Measurements from ENCODE around the gene PPP4R4.

PPP4R4 gene

DNA sequence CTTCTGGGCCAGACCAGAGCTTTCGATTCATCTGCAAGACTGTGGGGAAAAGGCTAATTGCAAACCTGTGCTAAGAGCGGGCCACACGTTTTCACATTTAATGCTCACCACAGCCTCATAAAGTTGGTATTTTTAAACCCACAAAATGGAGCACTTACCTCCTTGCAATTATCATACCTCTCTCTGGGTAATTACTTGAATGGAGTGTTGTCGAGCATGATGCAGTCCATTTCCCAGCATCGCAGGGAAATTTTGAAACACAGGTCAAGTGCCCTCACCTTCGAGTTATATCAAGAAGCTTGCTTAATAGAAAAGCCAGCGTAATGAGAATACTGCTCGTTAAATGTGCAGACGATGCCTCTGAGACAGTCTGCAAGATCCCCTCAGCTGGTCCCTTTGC is 35.9 kb upstream of the PPP4R4 start:
- TF ChIP-seq CTCF (IDR thresholded peaks at IDR 0.05; ENCODE audit: borderline replicate concordance, extremely low read depth, low read length, poor library complexity, severe bottlenecking) (no peak), EZH2 (IDR thresholded peaks at IDR 0.05; ENCODE audit: borderline replicate concordance, low read depth, low read length, severe bottlenecking) (no peak)
- H3K27me3 ChIP-seq (ENCODE audit: insufficient read depth, low read length, poor library complexity), result no peaks in the 10 kb centered on the region
- no peaks in the 10 kb centered on the region for H4K20me1 ChIP-seq (ENCODE audit: insufficient read depth, low read length)
- ATAC-seq (ENCODE audit: insufficient read depth, low read depth), result no peak
- no peak overlapping the region for H3K4me2 ChIP-seq (ENCODE audit: insufficient read depth, low read length)
- DNase-seq, result no peak
- no peak overlapping the region for H3K4me3 ChIP-seq (ENCODE audit: low read depth in 1 of 2, low read length in 2 of 2)
- no peaks in the 10 kb centered on the region; the same call in 1 of the 2 replicates for H3K4me1 ChIP-seq (ENCODE audit: insufficient read depth, low read length)
- H3K9me3 ChIP-seq (ENCODE audit: insufficient read depth, low read length, severe bottlenecking), result no peaks in the 10 kb centered on the region
- H3K27ac ChIP-seq (ENCODE audit: low read length), result no peak overlapping the region
- H3K9ac ChIP-seq (ENCODE audit: low read depth, low read length), result no peak overlapping the region
- no peaks in the 10 kb centered on the region for H3K79me2 ChIP-seq (ENCODE audit: insufficient read depth, low read length)
- no peaks in the 10 kb centered on the region for H3K36me3 ChIP-seq (ENCODE audit: insufficient read depth, low read length)
- no peak overlapping the region for H2AFZ ChIP-seq (ENCODE audit: low read depth, low read length)

DNA sequence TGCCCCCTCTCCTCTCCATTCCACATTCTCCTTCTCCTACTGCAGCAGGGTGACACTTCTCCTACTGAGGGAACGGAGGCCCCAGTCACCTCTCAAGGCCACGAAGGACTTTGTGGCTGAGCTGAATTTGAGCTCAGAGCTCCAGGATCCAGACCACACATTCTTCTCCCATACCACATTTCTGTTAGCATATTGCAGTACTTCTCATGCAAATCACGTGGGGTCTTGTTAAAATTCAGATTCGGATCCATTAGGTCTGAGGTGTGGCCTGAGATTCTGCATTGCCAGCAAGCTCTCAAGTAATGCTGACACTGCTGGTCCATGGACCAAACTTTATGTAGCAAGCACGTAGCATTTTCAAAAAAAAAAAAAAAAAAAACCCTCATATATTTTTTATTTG is 35.1 kb upstream of the PPP4R4 start:
- H3K4me2 ChIP-seq (ENCODE audit: insufficient read depth, low read length), result no peak overlapping the region
- DNase-seq, result no peak
- H3K36me3 ChIP-seq (ENCODE audit: insufficient read depth, low read length), result no peaks in the 10 kb centered on the region
- H3K4me1 ChIP-seq (ENCODE audit: insufficient read depth, low read length), result no peaks in the 10 kb centered on the region; the same call in 1 of the 2 replicates
- H3K4me3 ChIP-seq (ENCODE audit: low read depth in 1 of 2, low read length in 2 of 2), result no peak overlapping the region
- no peaks in the 10 kb centered on the region for H3K9me3 ChIP-seq (ENCODE audit: insufficient read depth, low read length, severe bottlenecking)
- H2AFZ ChIP-seq (ENCODE audit: low read depth, low read length), result no peak overlapping the region
- no peaks in the 10 kb centered on the region for H3K79me2 ChIP-seq (ENCODE audit: insufficient read depth, low read length)
- no peaks in the 10 kb centered on the region for H3K27me3 ChIP-seq (ENCODE audit: insufficient read depth, low read length, poor library complexity)
- no peak overlapping the region for H3K27ac ChIP-seq (ENCODE audit: low read length)
- no peaks in the 10 kb centered on the region for H4K20me1 ChIP-seq (ENCODE audit: insufficient read depth, low read length)
- TF ChIP-seq EZH2 (IDR thresholded peaks at IDR 0.05; ENCODE audit: borderline replicate concordance, low read depth, low read length, severe bottlenecking) (no peak), CTCF (IDR thresholded peaks at IDR 0.05; ENCODE audit: borderline replicate concordance, extremely low read depth, low read length, poor library complexity, severe bottlenecking) (no peak)
- H3K9ac ChIP-seq (ENCODE audit: low read depth, low read length), result no peak overlapping the region
- ATAC-seq (ENCODE audit: insufficient read depth, low read depth), result no peak

DNA sequence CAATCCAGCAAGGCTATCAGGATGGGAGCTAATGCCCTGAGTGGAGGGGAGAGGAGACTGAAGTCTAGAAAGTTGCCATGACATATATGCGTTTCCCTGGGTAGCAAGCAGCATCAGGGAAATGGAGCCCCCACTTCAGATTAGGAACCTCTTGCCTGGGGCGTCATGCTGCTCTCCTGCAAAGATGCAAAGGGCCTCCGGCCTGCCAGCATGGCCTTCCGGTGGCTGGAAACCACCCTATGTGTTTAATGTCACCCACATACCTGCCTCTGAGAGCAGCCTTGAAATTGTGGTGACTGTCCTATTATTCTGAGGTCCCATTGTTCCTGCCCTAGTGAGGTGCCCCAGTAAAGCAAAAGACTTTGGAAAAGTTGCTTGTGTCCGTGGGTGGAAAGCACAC is 34.7 kb upstream of the PPP4R4 start:
- no peak for ATAC-seq (ENCODE audit: insufficient read depth, low read depth)
- Histone ChIP-seq H3K4me3 (ENCODE audit: low read depth in 1 of 2, low read length in 2 of 2) (no peak overlapping the region), H3K4me1 (ENCODE audit: insufficient read depth, low read length) (peaks cover 1% of the 10 kb centered on the region), H3K36me3 (ENCODE audit: insufficient read depth, low read length) (no peaks in the 10 kb centered on the region), H3K27me3 (ENCODE audit: insufficient read depth, low read length, poor library complexity) (no peaks in the 10 kb centered on the region), H2AFZ (ENCODE audit: low read depth, low read length) (no peak overlapping the region), H3K9me3 (ENCODE audit: insufficient read depth, low read length, severe bottlenecking) (no peaks in the 10 kb centered on the region), H3K79me2 (ENCODE audit: insufficient read depth, low read length) (no peaks in the 10 kb centered on the region), H3K27ac (ENCODE audit: low read length) (no peak overlapping the region), H3K9ac (ENCODE audit: low read depth, low read length) (no peak overlapping the region), H4K20me1 (ENCODE audit: insufficient read depth, low read length) (no peaks in the 10 kb centered on the region), H3K4me2 (ENCODE audit: insufficient read depth, low read length) (no peak overlapping the region)
- no peak for DNase-seq
- TF ChIP-seq CTCF (IDR thresholded peaks at IDR 0.05; ENCODE audit: borderline replicate concordance, extremely low read depth, low read length, poor library complexity, severe bottlenecking) (no peak), EZH2 (IDR thresholded peaks at IDR 0.05; ENCODE audit: borderline replicate concordance, low read depth, low read length, severe bottlenecking) (no peak)

GRCh38 chr14:94142247-94142646 is 31.9 kb upstream of the PPP4R4 start:
- ATAC-seq (ENCODE audit: insufficient read depth, low read depth), result no peak
- TF ChIP-seq CTCF (IDR thresholded peaks at IDR 0.05; ENCODE audit: borderline replicate concordance, extremely low read depth, low read length, poor library complexity, severe bottlenecking) (no peak), EZH2 (IDR thresholded peaks at IDR 0.05; ENCODE audit: borderline replicate concordance, low read depth, low read length, severe bottlenecking) (no peak)

More at GRCh38 chr14:94142247-94142646, 31.9 kb upstream of the PPP4R4 start:
- Histone ChIP-seq H3K79me2 (ENCODE audit: insufficient read depth, low read length) (no peaks in the 10 kb centered on the region), H3K9me3 (ENCODE audit: insufficient read depth, low read length, severe bottlenecking) (no peaks in the 10 kb centered on the region), H3K4me3 (ENCODE audit: low read depth in 1 of 2, low read length in 2 of 2) (no peak overlapping the region), H2AFZ (ENCODE audit: low read depth, low read length) (no peak overlapping the region), H3K27me3 (ENCODE audit: insufficient read depth, low read length, poor library complexity) (no peaks in the 10 kb centered on the region), H3K4me1 (ENCODE audit: insufficient read depth, low read length) (peaks cover 14% of the 10 kb centered on the region), H3K4me2 (ENCODE audit: insufficient read depth, low read length) (no peak overlapping the region), H3K27ac (ENCODE audit: low read length) (no peak overlapping the region), H3K9ac (ENCODE audit: low read depth, low read length) (no peak overlapping the region), H4K20me1 (ENCODE audit: insufficient read depth, low read length) (no peaks in the 10 kb centered on the region), H3K36me3 (ENCODE audit: insufficient read depth, low read length) (no peaks in the 10 kb centered on the region)
- DNase-seq, result no peak

All from DND-41 (cell line).